H1 (cell line): ENCODE measurements around the gene TNFRSF8. TPM values are rescaled to one million over a fixed set of nuclear protein-coding genes. Genes with fewer than 3 reads are reported as not detected.

Experiments used
- CTCF ChIA-PET: fragments of 300-600 bp; sonication (Branson Sonifier 250); formaldehyde crosslinking; loops from one replicate; lab custom pipeline; 2021; ENCODE audit not compliant: partially characterized antibody; lab: Charles Lee
- POLR2A ChIA-PET: fragments of 300-600 bp; sonication (Branson Sonifier 250); formaldehyde crosslinking; loops from one replicate; lab custom pipeline; 2021; ENCODE audit warnings: inconsistent platforms; ENCODE audit not compliant: partially characterized antibody; lab: Charles Lee
- DNase-seq, 2 experiments: peaks; one replicate each; pipeline versions ENCODE4 v3.0.0 to v3.0.0-alpha.2; 2010 to 2022; ENCODE audit warnings: low spot score in 2 of 2, low read depth in 1 of 2, mixed read lengths in 1 of 2
- FAIRE-seq: peaks from 2 replicates; lab custom pipeline; 2011; peaks lifted over from hg19 to GRCh38; lab: Jason Lieb, UNC
- H2AFZ ChIP-seq: 2 replicates; pipeline ENCODE4 v1.8.1; 2012; ENCODE audit warnings: low read length, inconsistent platforms
- H2AK5ac ChIP-seq: 2 replicates; pipeline ENCODE4 v1.6.1; 2013; ENCODE audit warnings: low read depth, low read length
- H2BK120ac ChIP-seq: replicated peaks from 2 replicates; pipeline ENCODE3; 2013; ENCODE audit warnings: low read depth, low read length, inconsistent platforms
- H2BK12ac ChIP-seq: 2 replicates; pipeline ENCODE4 v1.6.1; 2013; ENCODE audit warnings: low read depth, low read length
- H2BK15ac ChIP-seq: 2 replicates; pipeline ENCODE4 v1.6.1; 2013; ENCODE audit warnings: low read length
- H2BK20ac ChIP-seq: 2 replicates; pipeline ENCODE4 v1.6.1; 2013; ENCODE audit warnings: low read length
- H2BK5ac ChIP-seq: 2 replicates; pipeline ENCODE4 v1.6.1; 2013; ENCODE audit warnings: low read depth, low read length
- H3K14ac ChIP-seq: 2 replicates; pipeline ENCODE4 v1.6.1; 2013; ENCODE audit warnings: inconsistent platforms; ENCODE audit not compliant: insufficient read length
- H3K18ac ChIP-seq: 2 replicates; pipeline ENCODE4 v1.6.1; 2013; ENCODE audit warnings: low read length; ENCODE audit errors: extremely low read depth
- H3K23ac ChIP-seq: 2 replicates; pipeline ENCODE4 v1.6.1; 2013; ENCODE audit warnings: inconsistent platforms; ENCODE audit not compliant: insufficient read length
- H3K23me2 ChIP-seq: 2 replicates; pipeline ENCODE4 v1.6.1; 2013; ENCODE audit warnings: low read depth, low read length
- H3K27ac ChIP-seq: 2 replicates; pipeline ENCODE4 v1.6.1; 2011; ENCODE audit warnings: low read depth, low read length, inconsistent platforms
- H3K27me3 ChIP-seq, 4 experiments: replicated peaks in 1 of 4; 1 replicate in 1 of 4; 2 replicates in 3 of 4; pipeline versions ENCODE4 v1.6.1 to v1.8.1; 2011 to 2013; ENCODE audit warnings: low read length in 3 of 4, mild to moderate bottlenecking in 3 of 4, inconsistent platforms in 2 of 4, mixed read lengths in 2 of 4, moderate library complexity in 1 of 4; ENCODE audit not compliant: control insufficient read depth in 3 of 4, insufficient read depth in 3 of 4; ENCODE audit errors: extremely low read depth in 1 of 4
- H3K36me3 ChIP-seq, 4 experiments: 2 replicates each; pipeline versions ENCODE4 v1.6.1 to v1.8.1; 2011 to 2013; ENCODE audit warnings: mild to moderate bottlenecking in 4 of 4, low read length in 3 of 4, moderate library complexity in 2 of 4, control low read depth in 1 of 4, inconsistent platforms in 1 of 4; ENCODE audit not compliant: insufficient read depth in 4 of 4, control insufficient read depth in 2 of 4
- H3K4ac ChIP-seq: replicated peaks from 2 replicates; pipeline ENCODE3; 2013; ENCODE audit warnings: low read length, low read depth, mixed read lengths, inconsistent platforms; ENCODE audit not compliant: insufficient read length
- H3K4me1 ChIP-seq, 4 experiments: replicated peaks in 1 of 4; 1 replicate in 1 of 4; 2 replicates in 3 of 4; pipeline versions ENCODE4 v1.6.1 to v1.8.1; 2011 to 2013; ENCODE audit warnings: low read length in 3 of 4, inconsistent platforms in 2 of 4, mixed read lengths in 1 of 4; ENCODE audit not compliant: insufficient read depth in 4 of 4, control insufficient read depth in 3 of 4
- H3K4me2 ChIP-seq, 2 experiments: 2 replicates each; pipeline versions ENCODE4 v1.6.1 to v1.8.1; 2011 to 2013; ENCODE audit warnings: low read depth in 2 of 2, low read length in 2 of 2, control low read depth in 1 of 2, inconsistent platforms in 1 of 2, mild to moderate bottlenecking in 1 of 2; ENCODE audit not compliant: insufficient read depth in 1 of 2
- H3K4me3 ChIP-seq, 4 experiments: fragments of 200-600, 300-600 bp in 1 of 4; sonication (generic), shearing (Covaris generic), sonication (Bioruptor Twin) in 1 of 4; 2 replicates each; pipeline versions ENCODE4 v1.5.1 to v1.8.1; 2011 to 2016; ENCODE audit warnings: low read length in 4 of 4, low read depth in 3 of 4, control low read depth in 2 of 4, inconsistent platforms in 2 of 4, mild to moderate bottlenecking in 2 of 4, mixed read lengths in 1 of 4, moderate library complexity in 1 of 4; ENCODE audit not compliant: insufficient read depth in 2 of 4; ENCODE audit errors: extremely low read depth in 1 of 4
- H3K56ac ChIP-seq: replicated peaks from 2 replicates; pipeline ENCODE3; 2013; ENCODE audit warnings: low read depth, mild to moderate bottlenecking, mixed read lengths, low read length, inconsistent platforms; ENCODE audit not compliant: insufficient read length
- H3K79me1 ChIP-seq: 2 replicates; pipeline ENCODE4 v1.6.1; 2013; ENCODE audit warnings: low read depth, low read length, control low read depth
- H3K79me2 ChIP-seq, 2 experiments: 2 replicates each; pipeline versions ENCODE4 v1.6.1 to v1.8.1; 2012 to 2013; ENCODE audit warnings: low read length in 2 of 2, mild to moderate bottlenecking in 2 of 2, inconsistent platforms in 1 of 2; ENCODE audit not compliant: insufficient read depth in 2 of 2, control insufficient read depth in 1 of 2
- H3K9ac ChIP-seq, 4 experiments: replicated peaks in 1 of 4; 1 replicate in 1 of 4; 2 replicates in 3 of 4; pipeline versions ENCODE4 v1.6.1 to v1.8.1; 2011 to 2013; ENCODE audit warnings: low read depth in 3 of 4, low read length in 3 of 4, control low read depth in 2 of 4, mild to moderate bottlenecking in 2 of 4, moderate library complexity in 2 of 4, inconsistent platforms in 1 of 4; ENCODE audit errors: extremely low read depth in 1 of 4
- H3K9me3 ChIP-seq, 2 experiments: 2 replicates each; pipeline versions ENCODE4 v1.6.1 to v1.8.1; 2012 to 2013; ENCODE audit warnings: mild to moderate bottlenecking in 2 of 2, moderate library complexity in 2 of 2, control low read depth in 1 of 2, inconsistent platforms in 1 of 2, low read depth in 1 of 2, low read length in 1 of 2, mixed read lengths in 1 of 2; ENCODE audit not compliant: insufficient read depth in 2 of 2
- H4K20me1 ChIP-seq, 2 experiments: replicated peaks in 1 of 2; 2 replicates each; pipeline versions ENCODE3 to v1.8.1; 2011 to 2013; ENCODE audit warnings: inconsistent platforms in 2 of 2, low read length in 2 of 2, mild to moderate bottlenecking in 1 of 2; ENCODE audit not compliant: insufficient read depth in 2 of 2, control insufficient read depth in 1 of 2
- H4K5ac ChIP-seq: 2 replicates; pipeline ENCODE4 v1.6.1; 2013; ENCODE audit warnings: low read length, low read depth, mixed read lengths, inconsistent platforms; ENCODE audit not compliant: insufficient read length
- H4K8ac ChIP-seq: 2 replicates; pipeline ENCODE4 v1.8.0; 2013; ENCODE audit warnings: mild to moderate bottlenecking, moderate library complexity, low read length, inconsistent platforms; ENCODE audit not compliant: insufficient read depth; ENCODE audit errors: extremely low read depth
- H4K91ac ChIP-seq: replicated peaks from 2 replicates; pipeline ENCODE3; 2013; ENCODE audit warnings: low read length, mixed read lengths, inconsistent platforms; ENCODE audit not compliant: insufficient read length
- EZH2 ChIP-seq: fragments of 200-600 bp; sonication (generic); IDR thresholded peaks from 2 replicates; pipeline ENCODE4 v1.7.1; 2012; ENCODE audit warnings: low read depth, mild to moderate bottlenecking, moderate library complexity, low read length, inconsistent platforms; ENCODE audit not compliant: severe bottlenecking
- GABPA ChIP-seq: IDR thresholded peaks from 2 replicates; pipeline ENCODE4 v1.6.1; 2011; ENCODE audit warnings: mild to moderate bottlenecking, low read length, moderate library complexity, borderline replicate concordance; ENCODE audit not compliant: insufficient read depth
- KDM1A ChIP-seq: fragments of 200-600, 300-600 bp; sonication (generic); IDR thresholded peaks from 2 replicates; pipeline ENCODE4 v1.7.1; 2016; ENCODE audit warnings: mild to moderate bottlenecking, low read length, borderline replicate concordance
- POU5F1 ChIP-seq: IDR thresholded peaks from 2 replicates; pipeline ENCODE4 v1.6.1; 2011; ENCODE audit warnings: low read depth, mild to moderate bottlenecking, low read length, moderate library complexity
- SAP30 ChIP-seq: fragments of 300-600 bp; sonication (generic); IDR thresholded peaks from 2 replicates; pipeline ENCODE4 v1.7.1; 2012; ENCODE audit warnings: low read length, moderate library complexity, mild to moderate bottlenecking, inconsistent platforms; ENCODE audit not compliant: insufficient read depth, insufficient replicate concordance
- SIX5 ChIP-seq: IDR thresholded peaks from 2 replicates; pipeline ENCODE4 v1.6.1; 2011; ENCODE audit warnings: mild to moderate bottlenecking, low read depth, low read length
- SP2 ChIP-seq: IDR thresholded peaks from 2 replicates; pipeline ENCODE4 v1.6.1; 2012; ENCODE audit warnings: mild to moderate bottlenecking, low read length, inconsistent platforms
- TAF1 ChIP-seq: IDR thresholded peaks from 2 replicates; pipeline ENCODE4 v1.6.1; 2011; ENCODE audit warnings: mild to moderate bottlenecking, low read depth, low read length
- TAF7 ChIP-seq: optimal IDR thresholded peaks from 2 replicates; pipeline ENCODE3; 2011; ENCODE audit warnings: low read depth, mild to moderate bottlenecking, inconsistent platforms, low read length, moderate library complexity, borderline replicate concordance
- TEAD4 ChIP-seq: IDR thresholded peaks from 2 replicates; pipeline ENCODE4 v1.6.1; 2012; ENCODE audit warnings: low read depth, low read length, inconsistent platforms, mixed read lengths
- WGBS, 2 experiments: shearing (Covaris generic) in 1 of 2; methylation state at CpG; one replicate each; pipeline versions ENCODE4 v1.1.6 to v1.1.7; 2013 to 2015; ENCODE audit warnings: low lambda C conversion rate in 2 of 2, mixed read lengths in 2 of 2, inconsistent platforms in 1 of 2, low coverage in 1 of 2, missing lambda C conversion rate in 1 of 2; ENCODE audit not compliant: insufficient replicate concordance in 2 of 2, insufficient coverage in 1 of 2, insufficient read length in 1 of 2; ENCODE audit errors: extremely low coverage in 1 of 2, missing lambda C conversion rate in 1 of 2; 5-methylcytosine and 5-hydroxymethylcytosine counted together
- polyA plus RNA-seq, 7 experiments: library from polyadenylated mRNA; depleted of rRNA in 3 of 7; stranded (reverse) in 5 of 7; unstranded in 2 of 7; fragments of >200 nt in 5 of 7; fragments of 200-250 nt in 2 of 7; gene quantifications; 1 replicate in 5 of 7; 2 replicates in 1 of 7; 4 replicates in 1 of 7; pipeline versions ENCODE4 v1.2.1 to v1.2.3, GENCODE V29; 2011 to 2013; ENCODE audit warnings: missing spikeins in 2 of 7, mixed read lengths in 2 of 7
- total RNA-seq: library from RNA; stranded (reverse); fragmentation: NEBNext Ultra II Directional; extraction: Animal tissue kit (Norgen Biotek cat#: 25700); gene quantifications from 2 replicates; pipeline ENCODE4 v1.2.1, GENCODE V29; 2021
- TF ChIP-seq, protein P1 (sequence below): IDR thresholded peaks from 2 replicates; pipeline ENCODE4 v1.6.1; 2011; ENCODE audit warnings: low read length, improper control_type of control experiment

The TNFRSF8 gene
- total and polyA plus RNA-seq, 2 of the 8 experiments (the other 6 are each of a cell fraction or from before 2014, with no cell fraction given) = 23.2 to 32.7 TPM

DNA sequence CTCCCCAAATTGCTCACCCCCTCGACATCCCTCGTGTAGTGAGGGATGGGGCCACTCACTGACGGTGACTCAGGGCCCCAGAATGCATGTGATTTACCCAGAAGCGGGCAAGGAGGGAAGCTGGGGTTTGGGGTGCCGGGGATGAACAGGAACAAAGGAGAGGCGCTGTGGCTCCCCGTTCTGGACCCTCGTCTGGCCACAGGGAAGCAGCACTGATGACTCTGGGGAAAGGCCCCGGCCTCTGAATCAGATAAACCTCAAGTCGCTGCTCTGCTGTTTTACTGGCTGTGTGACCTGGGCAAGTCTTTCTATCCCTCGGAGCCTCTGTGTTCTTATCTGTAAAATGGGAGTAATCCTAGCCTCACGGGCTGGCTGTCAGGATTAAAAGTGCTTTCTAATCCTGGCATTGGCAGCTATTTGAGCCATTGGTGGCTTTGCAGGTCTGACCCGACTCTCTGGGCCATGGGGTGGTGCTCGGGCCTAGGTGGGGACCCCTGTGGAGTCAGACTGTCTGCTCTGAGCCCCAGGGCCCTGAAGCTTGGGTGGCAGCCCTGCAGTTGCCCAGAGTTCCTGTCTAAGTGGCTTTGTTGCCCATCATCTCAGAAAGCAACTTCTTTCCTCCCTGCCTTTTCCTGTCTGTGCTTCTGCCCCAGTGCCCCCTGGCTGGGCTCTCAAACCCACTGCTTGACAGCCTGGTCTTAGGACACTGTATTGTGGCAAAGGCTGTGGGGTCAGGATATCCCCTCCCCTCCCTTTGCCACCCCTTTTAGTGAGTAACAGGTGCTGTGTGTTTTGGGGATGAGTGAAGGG, 109.1 kb downstream of the TNFRSF8 start:
- Histone ChIP-seq H3K27me3 (peaks cover 1 to 19% (median 13%) of the 10 kb centered on the region in 4 experiments), H2BK120ac (no peak overlapping the region), H3K27ac (no peak overlapping the region), H3K14ac (no peak overlapping the region), H4K20me1 (no peaks in the 10 kb centered on the region), H2AFZ (no peak overlapping the region), H2BK12ac (no peak overlapping the region), H2BK20ac (no peak overlapping the region), H3K36me3 (no peaks in the 10 kb centered on the region), H4K91ac (no peak overlapping the region), H3K4me2 (no peak overlapping the region), H2BK15ac (no peak overlapping the region), H3K4me3 (no peak overlapping the region), H3K79me2 (no peaks in the 10 kb centered on the region), H2BK5ac (no peak overlapping the region), H2AK5ac (no peak overlapping the region), H3K9me3 (no peaks in the 10 kb centered on the region), H3K23me2 (no peaks in the 10 kb centered on the region; the same call in 1 of the 2 replicates), H3K18ac (no peak overlapping the region; the same call in 1 of the 2 replicates), H3K23ac (no peak overlapping the region), H3K9ac (no peak overlapping the region), H4K8ac (no peak overlapping the region), H3K56ac (no peak overlapping the region), H3K4me1 (peaks cover 0 to 19% (median 5%) of the 10 kb centered on the region in 4 experiments; a peak in 5 of 7 replicates), H3K79me1 (no peaks in the 10 kb centered on the region), H4K5ac (no peak overlapping the region), H3K4ac (no peak overlapping the region)
- no peak for FAIRE-seq
- ChIA-PET CTCF (interaction anchor here (0.6 to 4.4 kb wide), 3 partner anchors 12 to 47 kb away, joined by 3 to 19 read pairs (median 4); no protein-coding TSS in a partner anchor), POLR2A (interaction anchor here (0.6 kb wide), 1 partner anchor 301 kb away, joined by 3 read pairs; no protein-coding TSS in a partner anchor)
- DNase-seq = no peak
- WGBS, 2 experiments = 87% methylated on average over 14 of the region's 14 CpGs; no CpG with 5 or more reads in 1 of the 2 experiments
- TF ChIP-seq TAF7 = no peak
- TF ChIP-seq, protein P1, sequence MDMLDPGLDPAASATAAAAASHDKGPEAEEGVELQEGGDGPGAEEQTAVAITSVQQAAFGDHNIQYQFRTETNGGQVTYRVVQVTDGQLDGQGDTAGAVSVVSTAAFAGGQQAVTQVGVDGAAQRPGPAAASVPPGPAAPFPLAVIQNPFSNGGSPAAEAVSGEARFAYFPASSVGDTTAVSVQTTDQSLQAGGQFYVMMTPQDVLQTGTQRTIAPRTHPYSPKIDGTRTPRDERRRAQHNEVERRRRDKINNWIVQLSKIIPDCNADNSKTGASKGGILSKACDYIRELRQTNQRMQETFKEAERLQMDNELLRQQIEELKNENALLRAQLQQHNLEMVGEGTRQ = no peak
- no peak for TF ChIP-seq KDM1A
- no peak for TF ChIP-seq SIX5
- TF ChIP-seq GABPA = no peak
- no peak for TF ChIP-seq SAP30
- TF ChIP-seq TEAD4 = no peak
- no peak for TF ChIP-seq TAF1
- no peak for TF ChIP-seq POU5F1
- TF ChIP-seq SP2 = no peak
- no peak for TF ChIP-seq EZH2
